GM18498 (cell line): Measurements from ENCODE around the gene RAB13.

Experiments
- ATAC-seq: cut with Tn5 transposase; IDR thresholded peaks from one replicate; pipeline ENCODE4 v1.9.1; 2021; ENCODE audit warnings: mild to moderate bottlenecking, moderate library complexity; ENCODE audit not compliant: unreplicated experiment

RAB13 gene

DNA sequence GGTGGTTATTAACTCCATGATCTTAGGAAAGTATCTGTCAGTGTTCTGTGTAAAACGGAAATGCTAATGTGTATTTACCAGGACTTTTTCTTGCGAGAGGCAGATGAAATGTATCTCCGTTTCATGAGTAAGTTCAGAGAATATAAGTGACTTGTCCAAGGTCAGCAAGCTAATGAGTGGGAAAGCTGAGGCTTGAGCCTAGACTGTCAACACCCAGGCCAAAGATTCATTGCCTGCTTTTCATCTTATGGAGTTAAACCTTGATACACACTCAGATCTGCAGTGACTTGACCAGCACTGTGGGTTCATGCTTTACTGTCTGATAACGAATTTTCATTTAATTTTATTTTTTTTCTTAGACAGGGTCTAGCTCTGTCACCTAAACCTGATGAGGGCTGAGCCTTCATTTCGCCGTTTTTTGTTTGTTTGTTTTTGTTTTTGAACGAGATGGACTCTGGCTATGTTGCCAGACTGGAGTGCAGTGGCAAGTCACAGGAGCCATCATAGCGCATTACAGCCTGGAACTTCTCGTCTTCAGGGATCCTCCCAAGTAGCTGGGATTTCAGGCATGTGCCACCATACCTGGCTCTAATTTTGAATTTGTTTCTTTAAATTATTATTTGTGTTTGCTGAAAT lies 7.7 kb downstream of the RAB13 start:
- ATAC-seq = no peak

DNA sequence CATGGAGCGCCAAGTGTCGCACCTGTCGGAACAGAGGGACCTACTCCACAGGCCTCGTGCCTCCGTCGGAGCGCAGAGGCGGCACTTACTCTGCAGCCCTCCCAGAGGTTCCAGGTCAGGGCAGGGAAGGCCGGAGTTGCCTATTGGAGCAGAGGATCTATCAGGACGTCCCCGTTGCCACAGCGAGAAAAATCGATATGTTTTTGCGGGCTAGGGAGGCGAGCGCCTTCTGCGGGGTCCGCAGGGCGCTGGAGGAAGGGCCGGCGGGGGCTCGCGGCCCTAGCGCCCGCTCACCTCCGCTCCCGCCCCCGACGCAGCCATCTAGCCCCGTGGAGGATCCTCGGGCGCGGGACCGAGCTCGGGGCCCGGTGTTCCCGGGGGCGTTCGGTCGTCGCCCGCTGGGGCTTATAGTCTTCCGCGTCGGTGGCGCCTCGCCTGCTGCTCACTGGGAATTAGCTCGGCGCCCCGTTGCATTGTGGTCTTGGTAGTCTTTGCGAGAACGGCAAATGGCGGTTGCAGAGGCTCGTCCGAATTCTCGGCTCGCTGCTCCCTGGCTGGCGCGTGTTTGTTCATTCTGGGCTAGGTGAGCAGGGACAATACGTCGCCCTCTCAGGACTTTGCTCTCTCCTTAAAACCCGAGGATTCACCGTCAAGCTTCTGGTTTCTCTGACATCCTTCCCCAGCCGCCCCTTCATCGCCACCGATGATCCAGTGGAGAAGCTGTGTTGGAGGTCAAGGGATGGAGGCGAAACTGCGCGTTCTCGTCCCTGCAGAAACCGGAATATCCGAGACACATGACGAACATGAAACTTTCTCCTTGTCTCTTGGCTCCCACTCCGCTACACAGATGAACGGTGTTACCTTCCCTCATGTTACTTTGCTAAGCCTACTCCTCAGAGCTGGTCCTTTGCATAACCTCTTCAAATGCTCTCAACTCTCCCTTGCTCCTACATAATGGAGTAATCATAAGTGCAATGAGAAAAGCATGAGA lies 8.6 kb downstream of the RAB13 start, which contains the start of gene JTB:
TSS of gene JTB (minus strand) at position 425 of the 991 bp plus-strand sequence. CDS start at position 3, 422 bp downstream.
- ATAC-seq = peak; percentile 83

DNA sequence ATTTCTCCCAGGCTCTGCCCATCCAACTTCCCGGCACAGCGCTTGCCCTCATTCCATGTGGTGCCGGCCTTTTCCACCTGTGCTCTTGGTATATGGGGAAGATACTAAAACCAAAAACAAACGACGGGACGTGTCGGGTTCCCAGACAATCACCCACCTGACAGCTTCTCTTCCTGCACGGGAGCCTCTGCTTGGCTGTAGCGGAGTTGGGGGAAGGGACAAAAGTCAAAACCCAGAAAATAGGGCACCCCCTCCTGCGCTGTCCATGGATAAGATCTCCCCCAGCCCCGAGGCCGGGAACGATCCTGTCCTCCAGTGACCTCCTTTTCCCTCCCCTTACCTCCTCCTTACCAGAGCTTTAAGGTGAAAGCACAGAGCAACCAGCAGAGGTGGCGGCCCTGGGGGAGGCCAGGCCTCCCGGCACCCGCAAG lies 9.3 kb downstream of the RAB13 start:
- no peak for ATAC-seq

DNA sequence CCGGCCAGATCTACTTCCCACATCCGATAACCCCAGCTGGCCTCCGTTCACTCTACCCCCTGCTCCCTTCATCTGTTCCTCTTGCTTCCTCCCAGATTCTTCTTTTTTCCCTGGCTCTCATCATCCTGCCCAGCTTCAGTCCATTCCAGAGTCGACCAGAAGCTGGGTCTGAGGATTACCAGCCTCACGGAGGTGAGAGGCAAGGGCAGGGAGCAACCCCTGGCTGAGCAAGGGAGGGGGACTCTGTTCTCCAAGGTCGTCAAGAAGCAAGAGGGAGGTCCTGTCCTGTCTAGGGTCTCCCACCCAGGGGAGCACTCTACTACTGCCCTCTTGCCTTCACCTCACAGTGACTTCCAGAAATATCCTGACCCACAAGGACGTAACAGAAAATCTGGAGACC lies 12.6 kb downstream of the RAB13 start:
- no peak for ATAC-seq

DNA sequence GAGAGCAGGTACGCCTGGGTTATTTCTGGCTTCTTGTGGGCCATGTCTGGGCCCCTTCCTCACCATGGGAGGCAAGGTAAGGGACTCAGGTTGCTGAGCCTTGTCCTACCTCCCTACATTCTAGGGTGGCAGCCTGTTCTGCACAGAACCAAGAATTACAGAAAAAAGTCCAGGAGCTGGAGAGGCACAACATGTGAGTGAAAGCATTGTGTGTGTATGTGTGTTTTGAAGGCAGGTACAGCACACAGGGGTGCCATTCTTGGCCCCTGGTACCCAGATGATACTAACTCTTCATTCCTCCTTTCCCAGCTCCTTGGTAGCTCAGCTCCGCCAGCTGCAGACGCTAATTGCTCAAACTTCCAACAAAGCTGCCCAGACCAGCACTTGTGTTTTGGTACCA lies 13.1 kb downstream of the RAB13 start:
- no peak for ATAC-seq

DNA sequence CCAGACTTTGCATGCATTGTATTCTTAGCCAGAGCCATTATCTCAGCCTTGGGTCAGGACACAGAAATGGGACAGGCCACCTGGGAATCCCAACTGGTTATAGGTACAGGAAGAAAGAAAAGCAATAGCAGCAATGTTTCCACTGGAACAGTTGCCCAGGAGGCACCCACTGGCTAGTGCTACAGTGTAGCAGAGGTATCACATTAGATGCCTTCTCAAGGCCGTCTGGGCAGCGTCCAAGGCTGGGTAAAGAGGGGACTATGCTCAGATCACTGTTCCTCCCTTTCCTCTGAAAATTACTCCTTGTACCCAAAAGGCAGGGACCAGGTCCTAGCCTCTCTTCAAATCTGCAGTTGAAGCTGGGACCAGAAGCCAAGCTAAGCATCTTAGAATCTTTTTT lies 15.8 kb downstream of the RAB13 start:
- ATAC-seq = no peak

DNA sequence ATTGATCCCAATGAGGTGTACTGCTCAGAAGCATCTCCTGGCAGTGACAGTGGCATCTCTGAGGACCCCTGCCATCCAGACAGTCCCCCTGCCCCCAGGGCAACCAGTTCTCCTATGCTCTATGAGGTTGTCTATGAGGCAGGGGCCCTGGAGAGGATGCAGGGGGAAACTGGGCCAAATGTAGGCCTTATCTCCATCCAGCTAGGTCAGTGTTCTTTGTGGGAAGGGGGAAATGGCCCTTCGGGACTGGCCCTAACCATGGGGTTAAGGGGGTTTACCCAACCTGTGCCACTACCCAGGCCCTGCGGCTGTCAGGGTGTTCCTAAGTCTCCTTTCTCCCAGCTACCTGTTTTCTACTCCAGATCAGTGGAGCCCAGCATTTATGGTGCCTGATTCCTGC lies 17.2 kb downstream of the RAB13 start:
- ATAC-seq = no peak

DNA sequence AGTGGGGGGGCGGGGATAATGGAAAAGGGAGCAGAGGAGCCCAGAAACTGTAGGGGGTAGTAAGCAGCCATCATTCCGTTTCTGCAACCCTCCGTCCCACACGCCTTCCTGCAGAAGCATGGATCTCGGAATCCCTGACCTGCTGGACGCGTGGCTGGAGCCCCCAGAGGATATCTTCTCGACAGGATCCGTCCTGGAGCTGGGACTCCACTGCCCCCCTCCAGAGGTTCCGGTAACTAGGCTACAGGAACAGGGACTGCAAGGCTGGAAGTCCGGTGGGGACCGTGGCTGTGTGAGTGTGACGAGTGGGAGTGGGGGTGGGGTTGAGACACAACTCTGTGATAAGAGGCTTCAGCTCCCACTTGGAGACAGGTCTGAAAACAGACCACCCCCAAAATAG lies 17.7 kb downstream of the RAB13 start:
- ATAC-seq = no peak

DNA sequence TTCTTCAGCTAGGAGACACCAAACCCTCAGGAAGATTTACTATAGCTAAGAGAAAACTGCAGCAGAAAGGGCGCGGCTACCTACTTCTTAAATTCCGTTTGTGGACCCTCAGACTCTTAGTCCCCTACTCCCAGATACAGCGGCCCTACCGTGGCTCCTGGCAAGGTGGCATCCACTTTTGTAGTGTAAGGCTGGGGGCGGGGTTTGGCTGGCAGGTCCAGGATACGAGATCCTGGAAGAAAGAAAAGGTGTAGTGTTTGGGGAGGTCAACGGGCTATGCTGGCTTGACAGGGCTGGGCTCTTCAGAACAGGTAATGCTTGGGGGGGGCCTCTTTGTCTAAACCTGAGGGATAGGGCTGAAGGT lies 18.2 kb downstream of the RAB13 start:
- no peak for ATAC-seq

DNA sequence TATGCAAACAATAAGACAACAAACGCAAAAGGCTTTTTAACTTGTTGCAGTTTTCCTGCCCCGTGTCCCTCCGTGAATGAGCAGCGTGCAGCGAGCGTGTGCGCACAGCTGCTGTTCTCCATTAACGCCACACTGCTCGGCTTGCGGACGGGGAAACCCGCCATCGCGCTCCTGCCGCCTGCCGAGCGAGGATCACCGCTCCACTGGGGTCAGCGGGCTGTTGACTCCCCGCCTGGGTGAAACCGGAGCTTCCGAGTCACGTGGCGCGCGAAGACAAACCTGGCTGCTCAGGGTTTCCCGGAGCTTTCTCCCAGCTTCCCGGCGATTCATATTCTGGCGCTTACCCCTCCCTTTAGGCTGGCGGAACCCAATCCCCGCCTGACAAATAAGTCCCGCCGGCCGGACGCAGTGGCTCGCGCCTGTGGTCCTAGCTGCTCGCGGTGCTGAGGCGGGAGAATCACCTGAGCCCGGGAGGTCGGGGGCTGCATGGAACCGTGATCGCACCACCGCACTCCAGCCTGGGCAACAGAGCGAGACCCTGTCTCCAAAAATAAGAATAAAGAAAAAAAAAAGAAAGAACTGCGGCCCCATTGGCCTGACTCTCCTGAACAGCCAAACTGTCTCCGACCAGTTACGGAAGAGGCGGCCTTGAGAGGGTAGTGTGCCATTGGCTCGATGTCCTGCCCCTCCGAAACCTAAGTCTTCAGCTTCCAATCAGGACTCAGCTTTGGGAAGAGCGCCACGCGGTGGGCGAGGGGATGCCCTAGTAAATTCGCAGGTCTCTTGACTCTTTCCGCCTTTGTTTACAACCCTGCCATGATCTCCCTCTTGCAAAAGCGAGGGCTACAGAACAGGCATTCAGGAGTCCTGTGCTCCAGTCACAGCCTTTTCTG lies 18.8 kb downstream of the RAB13 start, which contains the start of gene CREB3L4:
TSS of gene CREB3L4 (plus strand) at position 796 of the 893 bp plus-strand sequence. CDS start 624 bp downstream, outside the sequence.
- peak; percentile 77 for ATAC-seq

DNA sequence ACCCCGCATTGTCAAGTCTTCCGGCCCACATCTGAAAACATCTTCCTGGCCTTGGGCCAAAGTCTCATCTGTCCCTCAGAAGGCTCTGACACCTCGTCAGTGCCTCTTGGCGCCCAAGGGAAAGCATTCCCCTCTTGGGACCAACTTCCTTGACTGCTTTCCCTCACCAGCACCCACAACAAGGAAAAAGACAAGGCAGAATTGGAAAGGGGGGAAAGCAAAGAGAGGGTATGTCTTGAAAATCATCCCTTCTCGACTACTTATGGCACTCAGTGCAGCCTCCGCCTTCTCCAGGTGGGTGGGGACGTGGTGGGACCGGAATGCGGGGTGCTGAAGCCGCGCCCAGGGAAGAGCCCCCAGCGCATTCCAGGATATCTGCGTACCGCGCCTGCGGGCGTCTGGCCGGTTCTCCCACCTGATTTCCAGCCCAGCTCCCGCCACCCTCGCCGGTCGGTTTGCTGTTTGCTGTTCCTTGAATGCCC lies 22.2 kb downstream of the RAB13 start:
- ATAC-seq = no peak

DNA sequence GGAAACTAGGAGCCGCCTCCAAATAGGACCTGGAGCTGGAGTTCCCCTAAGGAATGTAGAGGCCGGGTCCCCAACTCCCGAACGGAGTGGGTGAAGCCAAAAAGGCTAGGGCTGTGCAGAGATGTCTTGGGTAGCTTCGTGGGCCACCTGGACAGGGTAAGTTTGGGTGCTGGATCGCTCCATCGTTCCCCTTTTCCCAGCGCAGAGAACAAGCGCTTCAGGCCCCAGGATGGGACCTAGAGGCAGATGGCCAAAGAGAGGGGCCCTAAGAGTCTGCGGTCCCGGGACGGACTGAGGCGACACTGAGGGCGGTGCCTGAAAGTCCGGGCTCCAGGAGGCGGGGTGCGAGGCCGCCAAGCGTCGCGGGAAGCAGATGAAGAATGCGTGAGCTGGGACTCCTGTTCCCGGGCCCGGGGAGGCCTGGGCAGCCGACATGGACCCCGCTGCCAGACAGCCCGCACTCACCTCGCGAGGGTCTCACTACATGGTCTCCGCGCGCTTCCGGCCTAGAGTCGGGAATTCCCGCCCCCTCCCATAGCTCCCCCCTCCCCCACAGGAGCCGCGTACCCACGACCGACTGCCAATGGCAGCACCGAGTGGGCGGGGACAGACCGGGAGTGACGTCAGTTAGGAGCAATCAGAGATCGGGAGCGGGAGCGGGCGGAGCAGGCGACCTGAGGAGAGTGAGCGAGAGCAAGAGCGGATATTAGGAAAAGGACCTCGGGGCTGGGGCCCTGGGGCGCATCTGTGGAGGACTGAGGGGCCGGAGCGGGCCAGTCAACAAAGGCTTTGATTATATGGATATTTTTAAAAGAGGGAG lies 22.9 kb downstream of the RAB13 start, which contains the start of gene SLC39A1:
TSS of gene SLC39A1 (minus strand) at position 508 of the 820 bp plus-strand sequence. CDS start 822 bp downstream, outside the sequence.
- peak; percentile 52 for ATAC-seq

DNA sequence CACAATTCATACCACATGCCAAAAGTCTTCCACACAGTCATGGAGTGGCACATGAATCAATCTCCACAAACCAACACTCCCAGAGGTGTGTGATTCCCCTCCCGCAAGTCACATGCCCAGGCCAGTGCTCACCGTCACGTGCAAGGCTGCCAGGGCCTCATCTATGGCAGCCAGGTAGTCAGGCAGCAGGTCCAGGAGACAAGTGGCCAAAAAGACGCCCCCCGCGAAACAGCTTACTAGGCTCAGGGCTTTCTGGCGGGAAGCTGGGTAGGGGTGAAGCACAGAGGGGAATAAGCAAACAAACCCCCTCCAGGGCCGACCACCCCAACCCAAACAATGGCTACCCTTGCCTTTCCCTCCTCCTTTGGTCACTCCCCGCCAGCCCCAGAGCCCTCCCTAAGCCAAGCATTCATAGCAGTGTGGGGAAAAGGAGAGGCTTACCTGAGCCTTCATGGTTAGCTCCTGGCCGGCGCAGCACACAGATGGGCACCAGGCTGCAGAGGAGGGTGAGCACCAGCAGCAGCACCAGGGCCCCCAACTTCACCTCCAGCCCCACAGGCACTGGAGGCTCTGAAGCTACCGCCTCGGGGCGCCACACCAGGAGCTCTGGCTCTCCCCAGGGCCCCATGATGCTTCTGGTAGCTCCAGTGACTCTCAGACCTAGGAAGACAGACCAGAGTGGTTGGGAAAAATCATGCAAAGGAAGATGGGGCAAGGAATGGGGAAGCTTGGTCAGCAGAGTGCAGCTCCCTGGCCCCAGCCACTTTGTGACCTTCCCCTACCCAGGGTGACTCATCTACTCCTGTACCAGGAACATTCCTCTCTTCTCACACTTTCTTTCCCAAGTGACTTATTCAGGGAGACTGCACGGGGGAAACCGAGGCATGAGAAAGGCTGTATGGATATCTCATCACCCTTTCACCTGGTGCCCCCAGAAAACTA lies 23.8 kb downstream of the RAB13 start:
- no peak for ATAC-seq

DNA sequence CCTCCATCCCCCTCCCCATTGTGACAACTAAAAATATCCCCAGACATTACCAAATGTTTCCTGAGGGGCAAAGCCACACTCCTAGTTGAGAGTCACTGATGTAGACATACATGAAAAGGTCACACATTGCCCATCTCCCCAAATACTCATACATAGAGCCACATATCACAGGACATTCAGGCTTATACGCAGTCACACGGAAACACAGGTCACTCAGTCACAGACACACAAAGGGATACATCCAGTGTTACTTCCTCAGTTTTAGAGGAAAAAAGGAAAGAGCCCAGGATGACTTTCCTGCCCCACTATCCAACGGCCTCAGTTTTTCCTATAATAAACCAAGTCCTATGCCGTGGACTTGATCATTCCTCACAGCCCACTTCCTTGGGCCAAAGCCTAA lies 24.7 kb downstream of the RAB13 start:
- no peak for ATAC-seq

DNA sequence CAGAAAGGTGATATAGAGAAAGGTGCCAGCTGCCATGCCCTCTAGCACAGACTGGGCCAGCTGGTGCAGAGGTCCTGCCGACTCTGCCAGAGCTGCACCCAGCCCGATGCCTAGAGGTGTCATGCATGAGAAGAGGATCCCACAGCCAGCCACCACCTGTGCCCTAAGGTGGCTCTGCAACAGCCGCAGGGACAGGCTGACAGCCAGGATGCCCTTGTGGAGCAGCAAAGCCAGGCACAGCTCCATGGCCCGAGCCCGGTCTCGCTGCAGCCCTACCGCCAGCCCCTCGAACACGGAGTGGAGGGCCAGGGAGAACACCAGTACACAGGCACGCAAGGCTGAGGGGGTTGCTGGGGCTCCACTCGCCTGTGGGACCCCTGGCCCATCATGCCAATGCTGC lies 25.9 kb downstream of the RAB13 start:
- no peak for ATAC-seq

DNA sequence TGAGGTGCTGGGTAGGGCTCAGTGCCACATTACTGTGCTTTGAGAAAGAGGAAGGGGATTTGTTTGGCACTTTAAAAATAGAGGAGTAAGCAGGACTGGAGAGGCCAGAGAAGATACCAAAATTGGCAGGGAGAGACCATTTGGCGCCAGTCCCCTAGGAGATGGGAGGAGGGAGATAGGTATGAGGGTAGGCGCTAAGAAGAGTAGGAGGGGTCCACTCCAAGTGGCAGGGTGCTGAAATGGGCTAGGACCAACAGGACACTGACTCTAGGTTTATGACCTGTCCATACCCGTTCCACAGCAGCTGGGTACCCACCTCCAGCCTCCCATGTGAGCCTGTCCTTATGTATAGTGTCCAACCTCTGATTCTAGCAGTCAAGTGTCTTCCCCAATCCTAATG lies 26.7 kb downstream of the RAB13 start:
- ATAC-seq = no peak

DNA sequence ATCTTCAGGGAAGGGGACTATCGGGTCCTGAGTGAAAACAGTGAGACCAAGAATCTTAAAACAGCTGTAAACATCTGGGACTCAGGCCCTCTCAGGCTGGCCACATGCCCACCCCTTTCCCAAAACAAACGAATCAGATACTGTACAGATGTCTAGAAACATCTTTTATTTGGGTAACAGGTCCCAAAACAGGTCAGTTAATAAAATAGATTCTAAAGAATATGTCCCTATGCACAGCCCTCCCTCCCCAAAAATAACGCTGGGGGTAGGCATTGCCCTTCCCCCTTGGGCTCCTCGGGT lies 27.2 kb downstream of the RAB13 start:
- no peak for ATAC-seq

DNA sequence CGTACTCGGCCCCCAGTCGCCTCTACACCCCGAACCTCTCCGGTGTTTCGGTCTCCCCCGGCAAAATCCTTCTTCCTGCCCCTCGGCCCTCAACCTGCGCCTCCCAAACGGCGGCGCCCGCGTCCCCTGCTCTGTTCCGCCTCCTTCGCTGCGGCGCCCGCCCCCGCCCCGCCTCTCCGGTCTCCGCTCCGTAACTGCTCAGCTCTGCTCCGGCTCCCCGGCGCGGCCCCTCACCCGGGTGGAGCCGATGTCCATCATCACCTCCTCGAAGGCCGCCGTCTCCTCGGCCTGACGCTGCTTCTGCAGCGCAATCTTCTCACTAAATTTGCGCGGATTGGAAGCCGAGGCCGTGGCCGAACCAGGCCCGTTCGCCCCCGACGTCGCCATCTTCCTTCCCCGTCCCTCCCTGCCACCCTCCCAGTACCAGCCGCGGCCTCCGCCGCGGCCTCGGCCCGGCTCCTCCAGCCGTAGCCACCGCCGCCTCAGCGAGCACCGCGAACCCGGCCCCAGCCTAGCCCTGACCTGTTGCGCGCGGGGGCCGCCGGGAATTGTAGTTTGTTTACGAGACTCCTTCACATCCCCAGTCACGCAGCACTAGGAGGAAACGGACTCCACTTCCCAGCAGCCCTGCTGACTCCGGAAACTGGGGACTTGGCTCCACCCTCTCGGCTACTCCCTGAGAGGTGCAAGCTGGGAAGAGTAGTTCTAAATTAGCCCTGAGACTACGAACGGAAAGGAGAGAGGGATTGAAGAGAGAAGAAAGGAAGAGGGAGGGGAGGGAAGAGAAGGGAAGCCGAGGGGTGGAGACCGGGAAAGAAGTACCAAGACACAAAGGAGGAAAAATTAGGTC lies 27.8 kb downstream of the RAB13 start, which contains the start of gene CRTC2:
TSS of gene CRTC2 (minus strand) at position 502 of the 850 bp plus-strand sequence. CDS start at position 387, 115 bp downstream.
- ATAC-seq = peak; percentile 78
